ENCODE results near the gene GSTM3. TPM values are rescaled to one million over a fixed set of nuclear protein-coding genes. Genes with fewer than 3 reads are reported as not detected.
A peak's percentile ranks its signal among the peaks of the same experiment; 100 is the strongest.

Gene GSTM3
- total RNA-seq, 1 donor from 2014 or later: 59.2 TPM

DNA sequence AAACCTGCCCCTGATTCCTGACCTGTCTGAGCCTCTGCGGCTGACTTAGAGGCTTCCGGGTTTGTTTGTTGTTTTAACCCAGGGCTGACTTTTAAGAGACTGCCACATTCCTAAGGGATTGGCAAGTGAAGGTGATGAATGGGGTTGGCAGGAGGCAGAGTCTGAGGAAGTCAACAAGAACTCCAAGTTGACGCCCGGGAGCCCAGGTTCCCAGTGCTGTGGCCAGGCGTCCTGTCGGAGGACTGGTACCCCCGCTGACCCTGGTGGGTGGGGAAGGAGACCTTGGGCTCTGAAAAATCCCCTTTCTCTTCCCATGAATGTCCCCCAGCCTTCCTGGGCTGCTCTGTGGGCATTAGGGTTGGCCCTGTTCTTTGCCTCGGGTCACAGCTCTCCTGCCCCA lies 42.6 kb upstream of the GSTM3 start:
- intact Hi-C loops (cut with DNase I): loop anchor here (2.0 kb wide), 1 partner anchor 39 kb away; no protein-coding TSS in a partner anchor
- peaks cover 7 to 39% of the 10 kb centered on the region in 2 donors for H3K4me1 ChIP-seq
- no peak overlapping the region for H3K4me3 ChIP-seq
- TF ChIP-seq, protein P1, sequence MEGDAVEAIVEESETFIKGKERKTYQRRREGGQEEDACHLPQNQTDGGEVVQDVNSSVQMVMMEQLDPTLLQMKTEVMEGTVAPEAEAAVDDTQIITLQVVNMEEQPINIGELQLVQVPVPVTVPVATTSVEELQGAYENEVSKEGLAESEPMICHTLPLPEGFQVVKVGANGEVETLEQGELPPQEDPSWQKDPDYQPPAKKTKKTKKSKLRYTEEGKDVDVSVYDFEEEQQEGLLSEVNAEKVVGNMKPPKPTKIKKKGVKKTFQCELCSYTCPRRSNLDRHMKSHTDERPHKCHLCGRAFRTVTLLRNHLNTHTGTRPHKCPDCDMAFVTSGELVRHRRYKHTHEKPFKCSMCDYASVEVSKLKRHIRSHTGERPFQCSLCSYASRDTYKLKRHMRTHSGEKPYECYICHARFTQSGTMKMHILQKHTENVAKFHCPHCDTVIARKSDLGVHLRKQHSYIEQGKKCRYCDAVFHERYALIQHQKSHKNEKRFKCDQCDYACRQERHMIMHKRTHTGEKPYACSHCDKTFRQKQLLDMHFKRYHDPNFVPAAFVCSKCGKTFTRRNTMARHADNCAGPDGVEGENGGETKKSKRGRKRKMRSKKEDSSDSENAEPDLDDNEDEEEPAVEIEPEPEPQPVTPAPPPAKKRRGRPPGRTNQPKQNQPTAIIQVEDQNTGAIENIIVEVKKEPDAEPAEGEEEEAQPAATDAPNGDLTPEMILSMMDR (IDR thresholded peaks at IDR 0.05): no peak
- no peaks in the 10 kb centered on the region for H3K36me3 ChIP-seq
- H3K9me3 ChIP-seq: no peaks in the 10 kb centered on the region
- H3K27me3 ChIP-seq: no peaks in the 10 kb centered on the region
- H3K27ac ChIP-seq: peak overlapping the region; percentile 68 to 79
- peak; percentile 33 to 82 for DNase-seq (ENCODE audit: low spot score in 2 of 2)

DNA sequence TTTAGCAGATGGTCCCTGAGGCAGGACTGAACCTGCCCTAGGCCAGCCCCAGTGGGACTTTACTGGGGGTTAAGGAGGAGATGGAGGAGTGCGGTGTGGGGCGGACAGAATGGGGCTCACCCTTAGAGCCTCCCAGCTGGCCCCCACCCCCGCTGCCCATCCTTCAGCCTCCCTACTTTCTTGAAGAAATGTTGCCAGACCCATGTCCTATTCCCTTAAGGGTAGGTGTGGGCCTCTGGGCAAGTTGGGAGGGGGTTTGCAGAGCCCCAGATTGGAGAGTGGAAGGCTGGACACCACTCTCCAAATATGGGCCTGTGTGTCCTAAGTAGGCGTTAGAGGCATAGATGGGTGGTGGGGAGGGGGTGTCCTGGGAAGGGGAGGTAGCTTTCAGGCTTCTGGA lies 42.1 kb upstream of the GSTM3 start:
- Histone ChIP-seq H3K9me3 (no peaks in the 10 kb centered on the region), H3K4me1 (peaks cover 7 to 39% of the 10 kb centered on the region in 2 donors), H3K27me3 (no peaks in the 10 kb centered on the region), H3K36me3 (no peaks in the 10 kb centered on the region), H3K4me3 (no peak overlapping the region), H3K27ac (peak overlapping the region; percentile 68 to 79)
- TF ChIP-seq, protein P1 (IDR thresholded peaks at IDR 0.05): no peak
- DNase-seq (ENCODE audit: low spot score in 2 of 2): no peak
- intact Hi-C loops (cut with DNase I): loop anchor here (2.0 kb wide), 1 partner anchor 40 kb away; no protein-coding TSS in a partner anchor

GRCh38 chr1:109782514-109782913 lies 41.7 kb upstream of the GSTM3 start:
- Histone ChIP-seq H3K27ac (peak overlapping the region; percentile 68 to 79), H3K4me1 (peaks cover 7 to 37% of the 10 kb centered on the region in 2 donors), H3K27me3 (no peaks in the 10 kb centered on the region), H3K4me3 (no peak overlapping the region), H3K36me3 (no peaks in the 10 kb centered on the region), H3K9me3 (no peaks in the 10 kb centered on the region)
- TF ChIP-seq, protein P1 (IDR thresholded peaks at IDR 0.05): no peak
- intact Hi-C loops (cut with DNase I): loop anchor here (2.0 kb wide), 1 partner anchor 40 kb away; no protein-coding TSS in a partner anchor
- DNase-seq (ENCODE audit: low spot score in 2 of 2): no peak

- H3K9me3 ChIP-seq: no peaks in the 10 kb centered on the region
- H3K27ac ChIP-seq: peak overlapping the region in 1 of 2 donors; percentile 68
- peaks cover 7 to 39% of the 10 kb centered on the region in 2 donors for H3K4me1 ChIP-seq
- intact Hi-C loops (cut with DNase I): loop anchor here (2.0 kb wide), 1 partner anchor 41 kb away; no protein-coding TSS in a partner anchor
- H3K4me3 ChIP-seq: no peak overlapping the region
- TF ChIP-seq, protein P1 (IDR thresholded peaks at IDR 0.05): no peak
- H3K36me3 ChIP-seq: no peaks in the 10 kb centered on the region
- H3K27me3 ChIP-seq: no peaks in the 10 kb centered on the region
- DNase-seq (ENCODE audit: low spot score in 2 of 2): no peak
These were observed 41.0 kb upstream of the GSTM3 start for GRCh38 chr1:109781806-109782205.

GRCh38 chr1:109780982-109781381 lies 40.1 kb upstream of the GSTM3 start:
- TF ChIP-seq, protein P1 (IDR thresholded peaks at IDR 0.05): no peak
- DNase-seq (ENCODE audit: low spot score in 2 of 2): no peak
- intact Hi-C loops (cut with DNase I): no loop called here
- H3K36me3 ChIP-seq: no peaks in the 10 kb centered on the region
- peak overlapping the region in 1 of 2 donors; percentile 1 for H3K27ac ChIP-seq
- H3K4me1 ChIP-seq: peaks cover 7 to 35% of the 10 kb centered on the region in 2 donors
- no peak overlapping the region for H3K4me3 ChIP-seq
- H3K27me3 ChIP-seq: no peaks in the 10 kb centered on the region
- H3K9me3 ChIP-seq: no peaks in the 10 kb centered on the region

All from ascending aorta (tissue), 2 donors.